KMS-11 (cell line): ENCODE results near the gene TFAP2A.

ENCODE experiments used
- H2AFZ ChIP-seq: fragments of 200-600 bp; sonication (generic); 2 replicates; pipeline ENCODE4 v1.6.1; 2016; ENCODE audit warnings: antibody characterized with exemption, mixed run types, low read depth
- H3K27ac ChIP-seq: fragments of 200-600 bp; sonication (generic); 2 replicates; pipeline ENCODE4 v1.6.1; 2016; ENCODE audit warnings: mild to moderate bottlenecking, mixed run types
- H3K27me3 ChIP-seq: fragments of 200-600 bp; sonication (generic); 2 replicates; pipeline ENCODE4 v1.6.1; 2017; ENCODE audit warnings: mild to moderate bottlenecking, low read depth, mixed run types, moderate library complexity; ENCODE audit not compliant: insufficient read depth
- H3K36me3 ChIP-seq: fragments of 200-600 bp; sonication (generic); 2 replicates; pipeline ENCODE4 v1.6.1; 2017; ENCODE audit warnings: mild to moderate bottlenecking, mixed run types; ENCODE audit not compliant: insufficient read depth
- H3K4me1 ChIP-seq: fragments of 200-600 bp; sonication (generic); 2 replicates; pipeline ENCODE4 v1.6.1; 2016; ENCODE audit warnings: mild to moderate bottlenecking, low read depth, mixed run types; ENCODE audit not compliant: poor library complexity, severe bottlenecking
- H3K4me2 ChIP-seq: fragments of 200-600 bp; sonication (generic); 2 replicates; pipeline ENCODE4 v1.7.0; 2016; ENCODE audit warnings: mild to moderate bottlenecking, mixed run types
- H3K4me3 ChIP-seq: fragments of 200-600 bp; sonication (generic); IDR thresholded peaks from 2 replicates; pipeline ENCODE4 v1.6.1; 2017; ENCODE audit warnings: low read depth, low read length, mixed read lengths; ENCODE audit not compliant: insufficient read depth
- H3K79me2 ChIP-seq: fragments of 200-600 bp; sonication (generic); 2 replicates; pipeline ENCODE4 v1.6.1; 2016; ENCODE audit warnings: low read depth, mixed run types; ENCODE audit not compliant: insufficient read depth
- H3K9ac ChIP-seq: fragments of 200-600 bp; sonication (generic); 2 replicates; pipeline ENCODE4 v1.6.1; 2016; ENCODE audit warnings: mild to moderate bottlenecking, mixed run types
- H4K20me1 ChIP-seq: fragments of 200-600 bp; sonication (generic); 2 replicates; pipeline ENCODE4 v1.6.1; 2016; ENCODE audit warnings: mild to moderate bottlenecking, mixed run types; ENCODE audit not compliant: insufficient read depth
- TF ChIP-seq, protein P1 (sequence below): fragments of 200-600 bp; sonication (generic); conservative IDR thresholded peaks from 2 replicates; pipeline ENCODE4 v1.6.1; 2017; ENCODE audit warnings: low read depth, mild to moderate bottlenecking, antibody characterized with exemption, low read length, moderate library complexity, mixed read lengths

Gene TFAP2A

DNA sequence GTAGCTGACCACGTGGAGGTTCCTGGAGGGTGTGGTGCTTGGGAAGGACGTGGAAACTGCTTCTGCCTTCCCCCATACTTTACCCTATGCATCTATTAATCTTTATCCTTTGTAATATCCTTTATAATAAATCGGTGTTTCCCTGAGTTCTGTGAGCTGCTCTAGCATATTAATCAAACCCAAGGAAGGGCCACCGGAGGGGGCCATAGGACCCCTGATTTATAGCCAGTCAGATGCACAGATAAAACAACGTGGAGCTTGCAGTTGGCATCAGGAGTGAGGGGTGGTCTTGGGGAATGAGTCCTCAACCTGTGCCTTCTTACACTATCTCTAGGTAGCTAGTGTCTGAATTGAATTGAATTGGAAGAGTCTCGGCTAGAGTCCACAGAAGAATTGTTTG is 36.5 kb upstream of the TFAP2A start:
- no peak overlapping the region for H3K9ac ChIP-seq
- H3K4me1 ChIP-seq: no peaks in the 10 kb centered on the region
- H3K4me3 ChIP-seq: no peak overlapping the region
- no peaks in the 10 kb centered on the region for H3K27me3 ChIP-seq
- no peaks in the 10 kb centered on the region for H3K79me2 ChIP-seq
- H3K27ac ChIP-seq: no peak overlapping the region
- no peak overlapping the region for H3K4me2 ChIP-seq
- H2AFZ ChIP-seq: no peak overlapping the region
- no peaks in the 10 kb centered on the region for H3K36me3 ChIP-seq
- TF ChIP-seq, protein P1, sequence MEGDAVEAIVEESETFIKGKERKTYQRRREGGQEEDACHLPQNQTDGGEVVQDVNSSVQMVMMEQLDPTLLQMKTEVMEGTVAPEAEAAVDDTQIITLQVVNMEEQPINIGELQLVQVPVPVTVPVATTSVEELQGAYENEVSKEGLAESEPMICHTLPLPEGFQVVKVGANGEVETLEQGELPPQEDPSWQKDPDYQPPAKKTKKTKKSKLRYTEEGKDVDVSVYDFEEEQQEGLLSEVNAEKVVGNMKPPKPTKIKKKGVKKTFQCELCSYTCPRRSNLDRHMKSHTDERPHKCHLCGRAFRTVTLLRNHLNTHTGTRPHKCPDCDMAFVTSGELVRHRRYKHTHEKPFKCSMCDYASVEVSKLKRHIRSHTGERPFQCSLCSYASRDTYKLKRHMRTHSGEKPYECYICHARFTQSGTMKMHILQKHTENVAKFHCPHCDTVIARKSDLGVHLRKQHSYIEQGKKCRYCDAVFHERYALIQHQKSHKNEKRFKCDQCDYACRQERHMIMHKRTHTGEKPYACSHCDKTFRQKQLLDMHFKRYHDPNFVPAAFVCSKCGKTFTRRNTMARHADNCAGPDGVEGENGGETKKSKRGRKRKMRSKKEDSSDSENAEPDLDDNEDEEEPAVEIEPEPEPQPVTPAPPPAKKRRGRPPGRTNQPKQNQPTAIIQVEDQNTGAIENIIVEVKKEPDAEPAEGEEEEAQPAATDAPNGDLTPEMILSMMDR: no peak
- no peaks in the 10 kb centered on the region for H4K20me1 ChIP-seq

DNA sequence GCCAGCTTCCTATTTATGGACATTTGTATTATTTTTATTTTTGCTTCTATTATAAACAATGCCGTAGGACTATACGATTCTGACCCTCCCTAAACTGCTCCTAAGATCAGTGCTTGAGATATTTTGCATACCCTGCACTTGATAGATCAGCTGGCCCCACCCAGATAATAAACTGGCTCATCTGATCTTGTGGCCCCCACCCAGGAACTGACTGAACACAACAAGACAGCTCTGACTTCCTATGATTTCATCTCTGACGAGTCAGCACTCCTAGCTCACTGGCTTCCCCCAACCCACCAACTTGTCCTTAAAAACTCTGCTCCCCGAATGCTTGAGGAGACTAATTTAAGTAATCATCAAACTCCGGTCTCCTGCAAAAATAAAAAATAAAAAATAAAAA is 34.9 kb upstream of the TFAP2A start:
- no peak overlapping the region for H2AFZ ChIP-seq
- TF ChIP-seq, protein P1: no peak
- H3K9ac ChIP-seq: no peak overlapping the region
- H3K4me3 ChIP-seq: no peak overlapping the region
- H3K79me2 ChIP-seq: no peaks in the 10 kb centered on the region
- no peak overlapping the region for H3K4me2 ChIP-seq
- no peaks in the 10 kb centered on the region for H3K36me3 ChIP-seq
- no peak overlapping the region for H3K27ac ChIP-seq
- H3K27me3 ChIP-seq: no peaks in the 10 kb centered on the region
- no peaks in the 10 kb centered on the region for H4K20me1 ChIP-seq
- H3K4me1 ChIP-seq: no peaks in the 10 kb centered on the region

DNA sequence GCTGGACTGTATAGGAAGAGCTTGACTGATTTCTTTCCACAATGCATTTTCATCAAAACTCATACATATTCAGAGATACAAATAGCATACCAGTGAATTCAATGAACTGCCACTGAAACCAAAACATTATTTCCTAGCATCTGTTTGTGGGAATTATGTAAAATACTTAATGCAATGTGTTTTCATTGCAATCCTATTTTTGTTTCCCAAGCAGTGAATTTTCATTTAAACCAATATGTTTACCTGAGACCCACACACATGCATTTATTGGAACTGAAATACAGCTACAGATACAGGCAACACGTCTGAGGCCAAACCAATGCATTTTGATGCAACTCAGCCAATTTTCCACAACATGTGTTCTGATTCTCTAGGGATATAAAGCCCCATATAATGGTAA is 33.2 kb upstream of the TFAP2A start:
- Histone ChIP-seq H3K27me3 (no peaks in the 10 kb centered on the region), H3K36me3 (no peaks in the 10 kb centered on the region), H3K4me2 (no peak overlapping the region), H3K4me1 (no peaks in the 10 kb centered on the region), H3K4me3 (no peak overlapping the region), H3K9ac (no peak overlapping the region), H2AFZ (no peak overlapping the region), H4K20me1 (no peaks in the 10 kb centered on the region), H3K79me2 (no peaks in the 10 kb centered on the region), H3K27ac (no peak overlapping the region)
- TF ChIP-seq, protein P1: no peak

DNA sequence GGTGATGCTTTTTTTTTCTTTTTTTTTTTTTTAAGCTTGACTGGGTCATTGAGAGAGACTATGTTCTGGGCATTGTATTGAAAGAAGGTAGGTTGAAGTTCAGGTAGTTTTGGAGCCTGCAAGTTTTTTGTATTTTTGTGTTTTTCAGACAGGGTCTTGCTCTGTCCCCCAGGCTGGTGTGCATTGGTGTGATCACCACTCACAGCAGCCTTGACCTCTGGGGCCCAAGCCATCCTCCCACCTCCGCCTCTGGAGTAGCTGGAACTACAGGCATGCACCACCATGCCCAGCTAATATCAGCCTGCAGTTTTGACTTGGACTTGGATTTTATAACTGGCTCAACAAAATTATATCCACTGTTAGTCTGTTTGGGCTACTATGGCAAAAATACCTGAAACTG is 31.7 kb upstream of the TFAP2A start:
- no peaks in the 10 kb centered on the region for H3K36me3 ChIP-seq
- TF ChIP-seq, protein P1: no peak
- H3K79me2 ChIP-seq: no peaks in the 10 kb centered on the region
- H3K9ac ChIP-seq: no peak overlapping the region
- no peak overlapping the region for H3K4me2 ChIP-seq
- H4K20me1 ChIP-seq: no peaks in the 10 kb centered on the region
- no peaks in the 10 kb centered on the region for H3K27me3 ChIP-seq
- H3K4me3 ChIP-seq: no peak overlapping the region
- H2AFZ ChIP-seq: no peak overlapping the region
- H3K27ac ChIP-seq: no peak overlapping the region
- H3K4me1 ChIP-seq: no peaks in the 10 kb centered on the region

DNA sequence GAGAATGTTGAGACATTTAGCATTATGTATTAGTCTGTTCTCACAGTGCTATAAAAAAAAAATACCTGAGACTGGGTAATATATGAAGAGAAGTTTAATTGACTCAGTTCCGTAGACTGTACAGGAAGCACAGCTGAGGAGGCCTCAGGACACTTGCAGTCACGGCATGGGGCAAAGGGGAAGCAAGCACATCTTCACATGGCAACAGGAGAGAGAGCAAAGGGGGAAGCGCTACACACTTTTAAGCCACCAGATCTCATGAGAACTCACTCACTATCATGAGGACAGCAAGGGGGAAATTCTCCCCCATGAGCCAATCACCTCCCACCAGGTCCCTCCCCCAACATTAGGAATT is 26.8 kb upstream of the TFAP2A start:
- no peak overlapping the region for H2AFZ ChIP-seq
- no peak overlapping the region for H3K9ac ChIP-seq
- TF ChIP-seq, protein P1: no peak
- no peaks in the 10 kb centered on the region for H3K27me3 ChIP-seq
- no peaks in the 10 kb centered on the region for H4K20me1 ChIP-seq
- H3K4me3 ChIP-seq: no peak overlapping the region
- no peaks in the 10 kb centered on the region for H3K36me3 ChIP-seq
- H3K79me2 ChIP-seq: no peaks in the 10 kb centered on the region
- no peaks in the 10 kb centered on the region for H3K4me1 ChIP-seq
- no peak overlapping the region for H3K27ac ChIP-seq
- H3K4me2 ChIP-seq: no peak overlapping the region
